Activated T-helper 1 cell treated with anti-CD3 and anti-CD28 coated beads, Interleukin-12 subunit alpha, Interleukin-12 subunit beta, Interleukin-2, Interleukin-4 antibody, amounts not matched to agents 30 ng/mL and 10 ng/mL and 1 ng/mL, durations not matched to agents 14 hours and 24 hours and 36 hours (primary cell): ENCODE measurements around the gene NEIL1. TPM values are rescaled to one million over a fixed set of nuclear protein-coding genes. Genes with fewer than 3 reads are reported as not detected.

Experiments
- DNase-seq: peaks from one replicate; pipeline ENCODE4 v3.0.0; 2021; ENCODE audit warnings: low spot score
- H3K27ac Mint-ChIP-seq: one replicate; pipeline ENCODE4 v1.8.0; 2021; ENCODE audit warnings: mild to moderate bottlenecking, mixed read lengths
- H3K27me3 Mint-ChIP-seq: one replicate; pipeline ENCODE4 v1.8.0; 2022; ENCODE audit warnings: mild to moderate bottlenecking, moderate library complexity, mixed read lengths; ENCODE audit not compliant: insufficient read depth
- H3K36me3 Mint-ChIP-seq: one replicate; pipeline ENCODE4 v1.8.0; 2021; ENCODE audit warnings: low read depth, mixed read lengths
- H3K4me1 Mint-ChIP-seq: one replicate; pipeline ENCODE4 v1.8.0; 2021; ENCODE audit warnings: low read depth, mixed read lengths
- H3K4me3 Mint-ChIP-seq: one replicate; pipeline ENCODE4 v1.8.0; 2021; ENCODE audit warnings: mild to moderate bottlenecking, moderate library complexity, mixed read lengths
- H3K9me3 Mint-ChIP-seq: one replicate; pipeline ENCODE4 v1.8.0; 2021; ENCODE audit warnings: mixed read lengths
- intact Hi-C: fragments of 100-400 bp; cut with micrococcal nuclease; formaldehyde crosslinking; loops from one replicate; pipeline ENCODE4 v1.15.1; 2024
- total RNA-seq: library from RNA; stranded (reverse); gene quantifications from 2 replicates; pipeline ENCODE4 v1.2.3, GENCODE V29; 2022

Gene NEIL1
- total RNA-seq, 1 donor from 2014 or later = 5.3 TPM

- Mint-ChIP-seq H3K9me3 (no peaks in the 10 kb centered on the region), H3K27ac (no peak overlapping the region), H3K36me3 (peaks cover 53% of the 10 kb centered on the region), H3K4me3 (no peak overlapping the region), H3K4me1 (peaks cover 18% of the 10 kb centered on the region), H3K27me3 (no peaks in the 10 kb centered on the region)
- intact Hi-C loops = no loop called here
- no peak for DNase-seq
Measured at GRCh38 chr15:75389791-75390382, 43.0 kb downstream of the NEIL1 start.

DNA sequence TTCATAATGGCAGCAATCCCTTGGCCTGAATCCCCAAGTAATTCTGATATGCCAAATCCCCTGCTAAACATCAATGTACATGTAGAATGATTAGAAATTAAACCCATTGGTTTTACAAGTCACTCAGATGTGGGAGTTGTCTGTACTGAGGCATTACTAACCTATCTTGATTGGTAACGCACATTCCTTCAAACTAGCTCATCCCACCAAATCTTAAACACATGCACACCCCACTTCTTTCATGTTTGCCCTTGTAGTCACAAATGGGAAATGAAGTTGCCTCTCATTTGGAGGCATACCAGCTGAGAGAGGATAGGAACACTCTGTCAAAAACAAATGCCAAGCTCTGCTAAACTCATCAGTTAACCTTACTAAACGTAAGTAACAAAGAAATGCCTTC, 50.7 kb downstream of the NEIL1 start:
- Mint-ChIP-seq H3K27me3 (no peaks in the 10 kb centered on the region), H3K9me3 (no peaks in the 10 kb centered on the region), H3K4me3 (no peak overlapping the region), H3K27ac (no peak overlapping the region), H3K36me3 (peaks cover 52% of the 10 kb centered on the region), H3K4me1 (peaks cover 9% of the 10 kb centered on the region)
- no peak for DNase-seq
- intact Hi-C loops = no loop called here

DNA sequence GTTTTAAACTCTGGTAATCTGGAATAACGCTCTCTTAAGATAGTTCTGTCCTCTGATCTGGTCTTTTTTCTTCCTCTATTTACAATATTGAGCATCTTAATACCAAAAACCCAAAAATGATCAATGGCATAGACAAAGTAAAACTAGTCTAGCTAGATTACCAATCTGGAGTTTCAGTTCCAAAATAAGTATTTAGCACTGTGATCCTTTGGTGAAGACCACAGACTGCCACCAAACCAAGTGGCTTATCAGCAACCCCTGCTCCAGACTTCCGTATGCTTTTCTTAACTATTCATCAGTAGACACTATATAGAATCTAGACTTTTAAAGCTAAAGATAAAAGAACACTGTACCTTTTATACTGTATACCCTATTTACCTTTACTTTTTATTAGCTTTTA, 57.1 kb downstream of the NEIL1 start:
- peaks cover 9% of the 10 kb centered on the region for H3K4me1 Mint-ChIP-seq
- no peak for DNase-seq
- peaks cover 55% of the 10 kb centered on the region for H3K36me3 Mint-ChIP-seq
- H3K27ac Mint-ChIP-seq = no peak overlapping the region
- intact Hi-C loops = no loop called here
- H3K9me3 Mint-ChIP-seq = no peaks in the 10 kb centered on the region
- no peaks in the 10 kb centered on the region for H3K27me3 Mint-ChIP-seq
- no peak overlapping the region for H3K4me3 Mint-ChIP-seq

Other genes with a start within 250 kb of the NEIL1 start
- gene C15orf39, start 145.2 kb upstream of the NEIL1 start, total RNA-seq = 46.1 and 49.5 TPM in 2 replicates
- gene GOLGA6C, start 88.7 kb upstream of the NEIL1 start, total RNA-seq = not detected in 2 replicates
- not detected in 2 replicates for gene GOLGA6D, start 64.2 kb upstream of the NEIL1 start, total RNA-seq
- gene COMMD4, start 11.0 kb upstream of the NEIL1 start, total RNA-seq = 79.8 and 79.9 TPM in 2 replicates
- 250 and 254 TPM in 2 replicates for gene MAN2C1, start 21.6 kb downstream of the NEIL1 start, total RNA-seq
- gene SIN3A, start 104.7 kb downstream of the NEIL1 start, total RNA-seq = 97.5 and 106 TPM in 2 replicates
- gene PTPN9, start 232.3 kb downstream of the NEIL1 start, total RNA-seq = 28.0 and 31.7 TPM in 2 replicates